ENCODE measurements around the gene WNT9B. TPM values are rescaled to one million over a fixed set of nuclear protein-coding genes. Genes with fewer than 3 reads are reported as not detected.

Gene WNT9B, protein sequence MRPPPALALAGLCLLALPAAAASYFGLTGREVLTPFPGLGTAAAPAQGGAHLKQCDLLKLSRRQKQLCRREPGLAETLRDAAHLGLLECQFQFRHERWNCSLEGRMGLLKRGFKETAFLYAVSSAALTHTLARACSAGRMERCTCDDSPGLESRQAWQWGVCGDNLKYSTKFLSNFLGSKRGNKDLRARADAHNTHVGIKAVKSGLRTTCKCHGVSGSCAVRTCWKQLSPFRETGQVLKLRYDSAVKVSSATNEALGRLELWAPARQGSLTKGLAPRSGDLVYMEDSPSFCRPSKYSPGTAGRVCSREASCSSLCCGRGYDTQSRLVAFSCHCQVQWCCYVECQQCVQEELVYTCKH
- total RNA-seq, result not detected in 2 replicates

DNA sequence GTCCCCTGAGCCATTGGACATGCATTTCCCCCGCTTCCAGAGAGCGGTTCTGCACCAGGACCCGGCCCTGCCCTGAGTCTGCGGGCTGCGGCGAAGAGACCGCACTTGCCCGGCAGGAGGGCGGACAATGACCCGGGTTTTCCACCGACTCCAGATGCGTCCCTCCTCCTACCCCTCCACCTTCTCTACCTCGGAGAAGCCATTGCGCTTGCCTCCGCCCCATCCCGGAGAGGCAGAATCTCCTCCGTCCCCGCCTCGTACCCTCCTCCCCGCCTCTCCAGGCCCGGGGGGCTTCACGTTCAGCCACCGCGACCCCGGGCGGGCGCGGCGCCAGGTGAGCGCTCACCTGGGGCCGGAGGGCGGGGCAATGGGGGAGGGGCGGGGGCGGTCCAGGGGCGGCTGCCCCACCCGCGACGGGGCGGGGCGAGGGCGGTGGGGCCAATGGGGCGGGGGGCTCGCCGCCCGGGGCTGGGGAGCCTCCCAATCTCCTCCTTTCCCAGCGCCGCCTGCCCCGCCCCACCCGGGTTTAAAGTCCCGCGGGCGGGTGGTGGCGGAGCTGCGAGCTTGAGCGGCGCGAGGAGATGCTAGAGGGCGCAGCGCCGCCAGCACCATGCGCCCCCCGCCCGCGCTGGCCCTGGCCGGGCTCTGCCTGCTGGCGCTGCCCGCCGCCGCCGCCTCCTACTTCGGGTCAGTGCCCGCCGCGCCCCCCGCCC is at the start of gene WNT9B:
Gene WNT9B, plus strand, starts transcription at position 555 of the 713 bp plus-strand sequence. Its CDS starts 56 bp downstream, at position 611.

DNA sequence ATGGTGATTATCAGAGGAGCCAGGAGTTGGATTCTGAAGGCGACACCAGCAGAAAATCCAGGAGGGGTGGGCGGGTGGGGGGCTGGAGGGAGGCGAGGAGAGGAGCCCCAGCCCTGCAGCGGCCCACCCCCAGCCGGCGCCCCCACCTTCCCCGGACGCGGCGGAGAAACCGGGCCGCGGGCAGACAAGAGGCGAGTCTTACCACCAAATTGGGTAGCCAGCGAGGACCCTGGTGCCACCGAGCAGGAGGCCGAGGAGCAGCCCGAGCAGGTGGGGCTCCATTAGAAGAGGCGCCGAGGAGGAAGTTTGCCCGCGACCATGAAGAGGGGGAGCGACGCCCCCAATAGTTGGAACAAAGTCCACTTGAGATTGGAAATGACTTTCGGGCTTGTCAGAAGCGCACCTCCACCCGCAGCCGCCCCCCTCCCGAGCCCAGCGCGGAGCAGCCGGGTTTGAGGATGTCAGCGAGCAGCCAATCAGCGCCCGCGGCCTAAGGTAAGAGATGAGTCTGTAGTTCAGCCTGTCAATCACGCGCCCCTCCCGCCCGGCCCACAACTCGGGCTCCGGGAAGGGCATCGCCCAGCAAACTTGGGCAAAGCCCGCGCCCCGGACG is 33.0 kb upstream of the WNT9B start, which contains the start of gene WNT3:
Gene WNT3, minus strand, starts transcription at position 377 of the 613 bp plus-strand sequence. Its CDS starts 95 bp downstream, at position 282.

DNA sequence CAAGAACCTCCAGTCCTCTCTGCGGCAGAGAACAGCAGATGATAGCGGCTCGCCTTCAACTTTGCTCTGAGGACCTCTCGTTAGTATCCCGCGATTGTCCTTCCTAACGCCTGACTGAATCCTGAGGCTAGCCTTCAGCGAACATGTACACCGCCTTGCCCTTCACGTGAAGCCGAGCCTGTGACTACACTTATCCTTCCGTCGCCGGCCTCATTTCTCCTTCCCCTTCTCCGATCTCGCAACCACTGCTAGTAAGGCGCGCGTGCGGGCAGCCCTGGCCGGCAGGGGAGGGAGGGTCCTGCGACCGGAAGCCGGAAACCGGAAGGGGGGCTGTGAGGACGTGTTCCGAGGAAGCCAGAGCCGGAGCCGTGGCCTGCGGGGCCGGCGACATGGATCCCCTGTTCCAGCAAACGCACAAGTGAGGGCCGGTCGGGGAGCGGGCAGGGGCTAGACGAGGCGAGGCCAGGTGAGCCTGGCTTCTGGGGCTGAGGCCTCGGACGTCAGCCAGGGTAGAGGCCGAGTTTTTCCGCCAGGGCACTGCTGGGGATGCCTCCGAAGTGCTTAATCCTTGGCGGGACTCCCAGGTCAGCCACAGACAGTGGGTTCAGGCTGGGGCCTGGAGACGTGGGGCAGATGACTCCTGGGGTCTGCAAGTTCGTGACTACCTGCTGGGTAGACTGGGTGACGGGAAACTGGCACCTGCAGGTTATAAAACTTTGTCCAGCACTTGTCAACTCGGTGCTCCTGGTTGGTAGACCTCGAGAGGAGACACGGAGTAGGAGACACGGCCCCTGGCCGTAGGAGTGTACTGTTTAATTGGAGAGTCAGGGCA is 71.6 kb downstream of the WNT9B start, which contains the start of gene GOSR2:
Gene GOSR2, plus strand, starts transcription at position 357 of the 832 bp plus-strand sequence. Its CDS starts 33 bp downstream, at position 390.

Other genes with a start within 250 kb of the WNT9B start
- gene WNT3, start 32.9 kb upstream of the WNT9B start, total RNA-seq, result 1.2 and 1.3 TPM in 2 replicates
- gene GOSR2, start 71.6 kb downstream of the WNT9B start, total RNA-seq, result 43.8 and 61.7 TPM in 2 replicates
- gene RPRML, start 127.7 kb downstream of the WNT9B start, total RNA-seq, result not detected in 2 replicates

Measured in epithelial cell of umbilical artery (primary cell).